Anterior cingulate cortex (tissue), 58 donors: ENCODE measurements around the gene NEU3.
A peak's percentile ranks its signal among the peaks of the same experiment; 100 is the strongest.
"Not testable (repeated sequence)": the region's sequence is repeated elsewhere in the genome, so short reads cannot be mapped to it uniquely, and the experiment has no call there.

Experiments used
- DNase-seq, 58 donors: peaks; one replicate each; lab custom pipeline; 2025; lab: John Stamatoyannopoulos, UW

NEU3 gene, protein sequence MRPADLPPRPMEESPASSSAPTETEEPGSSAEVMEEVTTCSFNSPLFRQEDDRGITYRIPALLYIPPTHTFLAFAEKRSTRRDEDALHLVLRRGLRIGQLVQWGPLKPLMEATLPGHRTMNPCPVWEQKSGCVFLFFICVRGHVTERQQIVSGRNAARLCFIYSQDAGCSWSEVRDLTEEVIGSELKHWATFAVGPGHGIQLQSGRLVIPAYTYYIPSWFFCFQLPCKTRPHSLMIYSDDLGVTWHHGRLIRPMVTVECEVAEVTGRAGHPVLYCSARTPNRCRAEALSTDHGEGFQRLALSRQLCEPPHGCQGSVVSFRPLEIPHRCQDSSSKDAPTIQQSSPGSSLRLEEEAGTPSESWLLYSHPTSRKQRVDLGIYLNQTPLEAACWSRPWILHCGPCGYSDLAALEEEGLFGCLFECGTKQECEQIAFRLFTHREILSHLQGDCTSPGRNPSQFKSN

DNA sequence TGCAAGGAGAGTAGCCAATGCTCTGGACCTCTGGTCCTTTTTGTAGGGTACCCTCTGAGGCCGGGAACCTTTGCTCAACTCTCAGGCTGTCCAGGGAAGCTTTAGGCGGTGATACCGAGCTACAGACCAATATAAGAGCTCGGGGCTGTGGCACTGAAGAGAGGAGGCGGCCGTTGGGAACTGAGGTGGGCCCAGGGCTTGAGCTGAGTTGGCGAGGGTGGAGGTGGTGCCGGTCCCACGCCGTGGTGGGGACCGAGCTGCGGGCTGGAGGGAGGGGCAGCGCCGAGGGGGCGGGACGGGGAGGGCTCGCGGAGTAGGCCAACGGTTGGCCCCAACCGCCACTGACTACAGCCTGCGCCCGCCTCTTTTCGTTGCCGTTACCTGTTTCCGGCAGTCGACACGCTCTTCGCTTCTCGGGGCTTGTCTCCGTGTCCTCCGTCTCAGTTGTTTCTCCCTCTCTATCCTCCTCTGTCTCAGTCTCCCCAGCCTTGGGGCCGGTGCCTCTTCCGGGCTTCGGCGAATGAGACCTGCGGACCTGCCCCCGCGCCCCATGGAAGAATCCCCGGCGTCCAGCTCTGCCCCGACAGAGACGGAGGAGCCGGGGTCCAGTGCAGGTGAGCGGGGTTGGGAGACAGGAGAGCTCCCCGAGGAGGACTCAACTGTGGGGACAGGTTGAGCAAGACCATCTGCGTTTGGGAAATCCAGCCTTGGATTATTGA is at the start of gene NEU3:
Gene NEU3 (plus strand): TSS at position 393 of the 719 bp plus-strand sequence. CDS start 128 bp downstream, at position 521.
- DNase-seq = peak in 54 of 58 donors; percentile 6 to 85 (median 56)

DNA sequence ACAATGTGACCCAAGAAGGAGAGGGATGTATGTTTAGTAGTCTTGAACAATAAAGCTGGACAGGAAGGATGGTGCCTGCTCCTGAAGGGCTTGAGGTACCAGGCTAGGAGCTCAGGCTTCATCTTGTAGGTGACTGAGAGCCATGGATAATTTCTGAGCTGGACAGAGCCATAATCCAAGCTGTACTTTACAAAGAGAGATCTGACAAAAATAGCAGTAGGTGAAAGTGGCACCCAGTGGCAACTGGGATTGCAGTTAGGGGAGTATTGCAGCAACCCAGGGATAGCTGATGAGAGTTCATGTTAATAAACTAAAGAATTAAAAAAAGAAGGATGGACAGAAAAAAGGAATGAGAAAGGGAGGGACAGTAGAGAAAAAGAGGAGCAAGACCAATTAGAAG is 47.2 kb upstream of the NEU3 start:
- DNase-seq = no peak

DNA sequence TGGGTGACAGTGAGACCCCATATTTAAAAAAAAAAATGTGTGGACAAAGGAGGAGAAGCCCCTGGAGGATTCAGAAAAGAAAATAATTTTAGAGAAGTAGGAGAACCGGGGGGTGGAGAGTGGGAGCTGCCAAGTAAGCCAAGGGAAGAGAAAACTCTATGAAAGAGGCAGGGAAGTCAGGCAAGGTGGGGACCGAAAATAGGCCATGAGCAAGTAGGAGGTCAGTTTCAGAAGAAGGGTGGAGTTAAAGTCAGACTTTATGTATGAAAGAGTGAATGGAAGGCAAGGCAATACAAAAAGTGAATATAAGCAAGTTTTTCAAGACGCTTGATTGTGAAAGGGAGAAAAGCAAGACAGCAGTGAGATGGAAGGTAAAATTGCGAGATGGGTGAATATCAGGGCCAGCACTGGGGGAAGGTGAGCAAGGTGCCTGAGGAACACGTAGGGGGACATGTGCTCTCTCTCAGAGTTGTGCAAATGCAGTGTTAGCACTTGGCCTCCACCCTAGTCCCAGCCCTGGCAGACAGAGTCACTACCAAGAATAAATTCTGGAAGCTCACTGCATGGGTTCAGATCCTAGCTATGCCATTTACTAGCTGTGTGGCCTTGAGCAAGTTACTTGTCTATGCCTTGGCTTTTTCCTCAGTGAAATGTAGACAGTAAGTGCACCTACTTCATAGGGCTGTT is 46.5 kb upstream of the NEU3 start:
- no peak for DNase-seq

DNA sequence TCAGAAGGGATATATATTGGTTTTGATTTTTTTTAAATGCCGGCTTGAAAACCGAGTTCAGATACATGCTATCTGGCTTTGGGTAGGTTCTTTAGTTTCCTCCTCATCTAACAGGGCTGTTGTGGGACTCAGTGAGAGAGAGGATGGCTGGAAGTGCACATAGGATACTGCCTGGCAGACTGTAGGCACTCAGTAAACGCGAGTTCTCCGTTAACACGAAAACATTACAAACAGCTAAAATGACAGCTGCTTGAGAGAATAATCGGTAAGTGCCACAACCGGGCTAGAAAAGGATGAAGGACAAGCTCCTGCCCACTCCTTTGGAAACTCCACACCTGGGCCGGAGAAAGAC is 40.2 kb upstream of the NEU3 start:
- DNase-seq = no peak

DNA sequence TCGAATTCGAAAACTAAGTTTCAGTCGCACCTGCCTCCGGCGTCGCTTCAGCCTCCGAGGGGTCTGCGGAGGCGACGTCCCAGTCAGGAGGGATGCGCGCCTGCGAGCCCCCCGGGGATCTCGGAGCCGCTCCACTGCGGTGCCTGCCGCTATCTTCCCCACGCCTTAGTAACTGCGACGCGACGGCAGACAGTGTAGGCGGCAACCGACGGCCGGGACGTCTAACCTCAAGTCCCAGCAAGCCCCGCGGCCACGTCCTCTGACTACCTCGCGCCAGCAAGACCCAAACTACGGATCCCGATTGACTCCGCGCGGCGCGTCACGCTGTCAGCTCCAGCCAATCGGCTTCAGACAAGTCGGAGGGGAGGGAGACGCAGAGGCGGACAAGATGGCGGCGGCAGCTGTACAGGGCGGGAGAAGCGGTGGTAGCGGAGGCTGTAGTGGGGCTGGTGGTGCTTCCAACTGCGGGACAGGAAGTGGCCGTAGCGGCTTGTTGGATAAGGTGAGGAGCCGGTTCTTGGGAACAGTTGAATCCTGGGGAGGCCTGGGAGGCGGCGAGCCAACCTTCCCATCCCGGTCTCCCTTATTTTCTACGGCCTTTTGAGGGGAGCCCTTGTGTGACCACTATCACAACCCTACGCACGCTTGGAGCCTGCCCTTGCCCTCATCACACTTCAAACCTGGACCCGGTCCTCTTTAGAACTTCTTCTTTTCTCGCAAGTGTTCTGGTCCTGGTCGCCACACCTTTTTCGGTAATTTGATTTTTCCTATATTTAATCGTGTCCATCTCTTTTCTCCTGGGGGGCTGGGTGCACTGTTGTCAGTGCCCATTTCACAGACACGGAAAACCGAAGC is 39.6 kb upstream of the NEU3 start, which contains the start of the genes SPCS2 and XRRA1:
Gene SPCS2 (plus strand): TSS at position 369 of the 855 bp plus-strand sequence. CDS start 20 bp downstream, at position 389.
Gene XRRA1 (minus strand): TSS at position 194 of the 855 bp plus-strand sequence. CDS start 8,213 bp downstream, outside the sequence.
- DNase-seq = peak; percentile 74 to 99 (median 97)

DNA sequence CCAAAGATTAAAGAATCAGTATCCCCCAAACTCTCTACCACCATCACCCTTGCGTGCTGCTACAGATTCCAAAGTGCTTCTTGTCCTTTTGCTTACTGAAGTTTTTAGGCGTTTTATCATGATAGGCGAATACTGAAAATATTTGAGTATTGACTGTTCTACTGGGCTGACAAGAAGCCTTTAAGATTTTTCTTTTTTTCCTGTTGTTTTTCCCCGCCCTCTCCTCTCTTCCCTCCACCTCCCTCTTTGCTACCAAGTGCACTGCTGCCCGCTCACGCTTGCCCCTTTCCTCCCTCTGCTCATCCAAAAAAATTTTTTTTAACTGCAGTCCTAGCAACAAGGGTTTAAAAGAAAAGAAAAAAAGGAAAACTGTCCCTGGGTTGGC is 39.0 kb upstream of the NEU3 start:
- DNase-seq = no peak

DNA sequence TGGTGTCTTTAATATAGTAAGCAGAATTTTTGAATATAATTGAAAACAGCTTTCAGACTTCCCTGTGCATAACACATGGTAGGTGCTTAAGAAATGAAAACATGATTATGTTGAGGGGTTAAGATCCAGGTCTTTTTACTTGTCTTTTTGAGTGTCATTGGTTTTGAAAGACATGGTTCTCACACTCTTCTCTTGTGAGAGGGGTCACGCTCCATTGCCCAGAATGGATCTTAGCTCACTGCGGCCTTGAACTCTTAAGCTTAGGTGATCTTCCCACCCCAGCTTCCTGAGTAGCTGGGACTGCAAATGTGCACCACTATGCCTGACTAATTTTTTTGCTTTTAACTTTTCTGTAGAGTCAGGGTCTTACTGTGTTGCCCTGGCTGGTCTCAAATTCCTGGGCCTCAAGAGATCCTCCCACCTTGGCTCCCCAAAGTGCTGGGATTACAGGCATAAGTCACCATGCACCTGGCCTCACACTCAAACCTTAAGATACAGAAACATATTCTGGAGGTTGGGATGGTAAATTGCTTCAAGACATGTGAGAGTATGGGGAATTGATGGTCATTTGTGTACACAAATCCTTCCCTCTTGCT is 38.3 kb upstream of the NEU3 start:
- no peak for DNase-seq

DNA sequence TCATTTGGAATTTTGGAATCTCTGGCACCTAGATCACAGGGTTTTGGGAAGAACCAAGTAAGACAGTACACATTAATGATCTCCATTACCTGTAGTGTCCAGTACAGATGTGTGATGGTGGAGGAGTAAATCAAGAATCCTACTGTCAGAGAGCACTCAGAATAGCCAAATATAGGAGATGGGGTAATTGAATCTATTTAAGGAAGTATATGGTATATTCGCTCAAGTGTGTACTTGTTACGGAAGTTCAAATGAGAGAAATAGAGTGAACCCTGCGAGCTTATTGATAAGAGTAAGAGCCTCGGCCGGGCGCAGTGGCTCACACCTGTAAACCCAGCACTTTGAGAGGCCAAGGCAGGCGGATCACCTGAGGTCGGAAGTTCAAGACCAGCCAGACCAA is 37.5 kb upstream of the NEU3 start:
- no peak for DNase-seq

DNA sequence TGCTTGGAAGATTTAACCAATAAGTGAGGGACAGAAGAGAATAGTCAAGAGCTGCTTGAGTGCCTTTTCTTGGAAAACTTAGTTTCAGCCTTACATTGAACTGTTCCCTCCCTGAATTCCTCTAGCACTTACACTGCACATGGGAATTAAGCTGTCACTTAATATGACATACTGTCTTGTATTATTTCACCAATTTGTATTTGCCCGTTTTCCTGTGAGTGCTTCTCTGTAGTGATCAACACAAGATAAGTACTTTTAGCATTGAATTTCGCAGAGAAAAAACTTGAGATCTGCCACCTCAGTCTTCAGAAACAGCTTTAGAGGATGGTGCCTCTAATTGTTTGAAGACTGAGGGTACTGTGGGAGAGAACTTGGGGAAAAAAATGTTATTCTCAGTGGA is 36.0 kb upstream of the NEU3 start:
- DNase-seq = no peak

DNA sequence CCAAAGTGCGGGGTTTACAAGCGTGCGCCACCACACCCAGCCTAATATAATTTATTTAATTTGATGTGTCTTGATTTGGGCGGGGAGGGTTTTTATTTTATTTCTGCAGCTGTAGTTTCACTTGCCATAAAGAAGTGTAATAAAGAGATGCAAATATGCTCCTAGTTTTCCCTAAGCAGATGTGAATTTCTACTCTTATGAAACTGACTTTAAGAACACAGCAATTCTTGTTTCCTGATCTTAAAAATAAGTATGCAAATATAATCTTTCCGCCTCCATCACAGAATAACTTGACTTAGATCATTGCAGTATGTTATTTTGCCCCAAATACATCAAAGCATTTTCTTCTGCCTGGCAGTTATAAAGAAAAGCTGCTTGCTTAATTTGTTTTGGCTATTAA is 35.3 kb upstream of the NEU3 start:
- DNase-seq = no peak

DNA sequence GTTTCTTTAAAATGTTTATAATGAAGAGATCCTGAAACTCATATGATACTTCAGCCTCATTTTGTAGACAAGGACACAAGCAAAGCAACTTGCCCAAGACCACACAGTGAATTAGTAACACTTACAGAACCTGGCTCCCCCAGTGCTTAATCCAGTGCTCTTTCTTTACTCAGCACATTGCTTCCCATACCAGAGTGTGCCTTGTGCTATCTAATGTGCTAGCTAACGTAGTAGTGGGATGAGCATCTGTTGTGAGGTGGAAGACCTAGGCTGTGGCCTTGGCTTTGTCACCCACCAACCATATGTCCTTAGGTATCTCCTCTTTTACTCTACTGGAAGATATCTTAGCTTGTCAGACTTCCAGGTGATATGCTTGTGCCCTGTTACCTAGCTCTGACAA is 34.5 kb upstream of the NEU3 start:
- no peak for DNase-seq

DNA sequence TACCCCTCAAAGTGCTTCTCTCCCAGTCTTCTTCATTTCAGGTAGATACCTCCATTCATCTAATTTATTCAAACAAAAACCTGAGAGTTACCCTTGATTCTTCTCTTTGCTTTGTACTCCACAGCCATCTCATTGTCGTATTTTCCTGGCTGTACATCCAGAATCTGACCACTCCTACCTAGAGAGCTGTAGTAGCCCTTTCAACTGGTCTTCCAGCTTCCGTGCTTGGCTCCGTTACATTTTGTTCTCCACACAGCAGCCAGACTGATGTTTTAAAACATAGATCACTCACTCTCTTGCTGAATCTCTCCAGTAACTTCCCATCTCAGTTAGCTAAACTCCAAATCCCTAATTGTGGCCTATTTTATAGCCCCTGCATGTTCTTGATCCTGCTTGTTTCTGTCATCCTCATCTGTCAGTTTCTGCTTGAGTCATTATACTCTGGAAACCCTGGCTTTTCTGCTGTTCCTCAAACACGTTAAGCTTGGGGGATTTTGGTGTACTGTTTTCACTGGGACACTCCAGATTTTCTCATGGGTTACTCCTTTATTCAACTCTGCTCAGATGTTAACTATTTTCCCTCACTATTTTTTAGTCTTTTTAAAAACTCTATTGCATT is 32.2 kb upstream of the NEU3 start:
- DNase-seq = no peak

DNA sequence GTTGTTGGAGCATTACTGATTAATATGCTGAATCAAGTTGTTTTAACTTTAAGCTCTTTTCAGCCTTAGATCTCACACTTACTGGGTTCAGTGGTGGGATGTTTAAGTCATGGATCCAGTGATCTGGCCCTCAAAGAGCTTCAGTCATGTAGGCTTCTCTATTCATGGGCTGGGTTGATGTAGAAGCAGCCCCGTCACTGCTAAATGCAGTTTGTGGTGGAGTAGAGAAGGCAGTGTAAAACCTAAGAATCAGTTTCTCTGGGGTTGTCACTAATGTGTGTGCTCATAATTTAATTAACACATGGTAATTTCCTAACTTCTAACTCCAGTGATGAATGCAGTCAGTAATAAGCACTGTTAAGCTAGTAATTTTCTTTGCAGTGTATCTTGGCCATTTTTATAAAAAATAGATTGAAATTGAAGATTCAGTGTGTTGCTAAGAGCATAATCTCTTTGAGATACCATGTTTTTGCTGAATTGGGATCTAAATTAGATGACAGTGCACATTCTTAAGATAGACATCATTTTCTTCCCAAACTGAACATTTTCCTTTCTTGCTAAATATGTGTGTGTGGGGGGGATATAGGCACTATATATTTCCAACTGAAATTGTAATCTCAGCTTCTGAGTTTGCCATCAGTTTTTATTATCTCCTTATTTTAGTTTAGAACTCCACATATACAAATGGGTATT is 30.6 kb upstream of the NEU3 start:
- no peak for DNase-seq

DNA sequence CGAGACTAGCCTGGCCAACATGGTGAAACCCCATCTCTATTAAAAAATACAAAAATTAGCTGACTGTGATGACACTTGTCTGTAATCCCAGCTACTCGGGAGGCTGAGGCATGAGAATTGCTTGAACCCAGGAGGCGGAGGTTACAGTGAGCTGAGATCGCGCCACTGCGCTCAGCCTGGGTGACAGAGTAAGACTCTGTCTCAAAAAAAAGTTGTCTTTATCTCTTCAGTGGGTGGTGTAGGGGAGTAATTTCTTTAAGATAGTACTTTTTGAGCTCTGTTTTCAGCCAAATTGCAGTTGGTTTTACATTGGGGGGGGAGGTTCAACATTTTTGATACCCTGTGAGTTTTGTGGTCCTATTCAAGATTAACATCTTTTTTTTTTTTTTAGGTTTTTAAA is 28.6 kb upstream of the NEU3 start:
- DNase-seq = not testable (repeated sequence)

DNA sequence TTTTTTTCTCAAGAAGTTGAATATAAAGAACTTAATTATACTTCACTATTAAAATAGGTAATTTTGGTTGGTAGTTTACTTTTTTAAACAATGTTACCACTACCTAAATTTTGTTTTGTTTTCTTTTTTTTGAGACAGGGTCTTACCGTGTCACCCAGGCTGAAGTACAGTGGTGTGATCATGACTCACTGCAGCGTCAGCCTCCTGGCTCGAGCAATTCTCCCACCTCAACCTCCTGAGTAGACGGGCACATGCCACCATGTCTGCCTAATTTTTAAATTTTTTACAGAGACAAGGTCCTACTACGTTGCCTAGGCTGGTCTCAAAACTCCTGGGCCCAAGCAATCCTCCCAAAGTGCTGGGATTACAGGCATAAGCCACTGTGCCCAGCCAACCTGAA is 22.1 kb upstream of the NEU3 start:
- DNase-seq = no peak

DNA sequence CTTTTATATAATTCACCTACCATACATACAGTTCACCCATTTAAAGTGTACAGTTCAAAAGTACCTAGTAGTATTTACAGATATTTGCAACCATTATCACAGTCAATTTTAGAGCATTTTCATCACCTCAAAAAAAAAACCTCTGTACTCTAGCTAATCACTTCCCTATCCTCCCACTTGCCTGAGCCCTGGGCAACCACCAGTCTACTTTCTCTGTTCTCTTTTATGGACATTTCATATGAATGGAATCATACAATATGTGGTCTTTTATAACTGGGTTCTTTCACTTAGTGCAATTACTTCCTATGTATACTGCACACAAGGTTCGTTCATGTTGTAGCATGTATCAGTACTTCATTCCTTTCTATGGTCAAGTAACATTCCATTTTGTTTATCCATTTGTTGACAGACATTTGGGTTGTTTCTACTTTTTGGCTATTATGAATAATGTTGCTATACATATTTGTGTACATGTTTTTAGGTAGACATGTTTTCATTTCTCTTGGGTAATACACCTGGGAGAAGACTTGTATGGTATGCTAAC is 17.8 kb upstream of the NEU3 start:
- DNase-seq = no peak

DNA sequence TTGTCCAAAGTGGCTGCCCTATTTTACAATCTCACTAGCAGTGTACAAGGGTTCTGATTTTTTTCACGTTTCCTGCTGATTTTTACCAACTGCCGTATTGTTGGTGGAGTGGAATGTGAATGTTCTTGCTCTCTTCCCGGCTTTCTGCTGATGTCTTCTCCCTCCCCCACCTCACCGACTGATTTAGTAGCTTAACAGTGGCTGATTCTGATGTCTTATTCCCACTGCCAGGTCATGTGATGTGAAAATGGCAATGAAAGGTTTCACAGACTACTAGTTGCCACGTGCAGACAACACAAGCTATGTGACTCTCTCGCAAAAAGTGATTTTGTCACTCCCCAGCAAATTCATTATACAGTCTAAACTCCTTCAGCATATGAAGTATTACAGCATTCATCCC is 17.3 kb upstream of the NEU3 start:
- DNase-seq = peak in 16 of 58 donors; percentile 5 to 44 (median 16)

DNA sequence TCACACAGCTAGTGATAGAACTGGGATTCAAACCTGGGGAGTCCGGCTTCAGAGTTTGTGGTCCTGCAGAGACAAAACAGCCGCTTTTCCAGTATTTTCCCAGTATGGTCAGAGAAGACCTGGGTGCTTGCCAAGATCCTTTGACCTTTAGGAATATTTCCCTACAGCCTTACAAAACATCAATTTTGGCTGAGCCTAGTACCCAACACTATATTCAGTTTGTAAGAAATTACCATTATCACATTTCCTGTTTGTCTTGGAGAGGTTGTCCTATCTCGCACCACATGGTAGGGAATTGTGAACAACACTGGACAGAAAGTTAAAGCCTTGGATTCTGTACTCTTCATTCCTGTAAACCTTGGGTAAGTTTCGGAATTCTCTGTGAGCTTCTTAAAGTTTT is 10.7 kb upstream of the NEU3 start:
- no peak for DNase-seq
